BJ (cell line): Measurements from ENCODE around the gene GCG. TPM values are rescaled to one million over a fixed set of nuclear protein-coding genes. Genes with fewer than 3 reads are reported as not detected.

Source experiments
- CTCF ChIA-PET: fragments of 350-600 bp; formaldehyde crosslinking; extraction: SDS; loops from one replicate; lab custom pipeline; 2021; ENCODE audit warnings: antibody characterized with exemption, inconsistent platforms; lab: Yijun Ruan, JAX
- POLR2A ChIA-PET: fragments of 300-600 bp; sonication (Branson Sonifier 250); formaldehyde crosslinking; extraction: SDS; loops from one replicate; lab custom pipeline; 2021; ENCODE audit warnings: antibody characterized with exemption; lab: Charles Lee
- DNase-seq: peaks from one replicate; pipeline ENCODE4 v3.0.0-alpha.2; 2011; ENCODE audit warnings: low read depth
- H3K27me3 ChIP-seq: 2 replicates; pipeline ENCODE4 v1.6.0; 2011; ENCODE audit warnings: low read length; ENCODE audit not compliant: control insufficient read depth, insufficient read depth
- H3K36me3 ChIP-seq: 2 replicates; pipeline ENCODE4 v1.5.1; 2011; ENCODE audit warnings: low read length; ENCODE audit not compliant: control insufficient read depth, insufficient read depth
- H3K4me3 ChIP-seq: 2 replicates; pipeline ENCODE4 v1.5.1; 2011; ENCODE audit warnings: low read depth, mild to moderate bottlenecking, control low read depth, low read length
- CTCF ChIP-seq: IDR thresholded peaks from 2 replicates; pipeline ENCODE4 v1.5.1; 2011; ENCODE audit warnings: low read depth, mild to moderate bottlenecking, control low read depth, inconsistent platforms, low read length, moderate library complexity; ENCODE audit not compliant: insufficient read depth
- polyA plus RNA-seq: library from polyadenylated mRNA; depleted of rRNA; stranded (reverse); fragments of >200 nt; gene quantifications from 2 replicates; pipeline ENCODE4 v1.2.3, GENCODE V29; 2011; rRNA removed

GCG gene
- polyA plus RNA-seq, 1 experiment = not detected

- CTCF ChIA-PET = no interaction called here
These were observed 51.5 kb downstream of the GCG start for GRCh38 chr2:162100579-162100978.

GRCh38 chr2:162099836-162100235, 52.2 kb downstream of the GCG start:
- CTCF ChIA-PET = no interaction called here
- no peaks in the 10 kb centered on the region for H3K27me3 ChIP-seq
- no peak for TF ChIP-seq CTCF
- POLR2A ChIA-PET = no interaction called here
- no peak for DNase-seq
- no peaks in the 10 kb centered on the region for H3K36me3 ChIP-seq
- H3K4me3 ChIP-seq = no peak overlapping the region

More at GRCh38 chr2:162100579-162100978, 51.5 kb downstream of the GCG start:
- TF ChIP-seq CTCF = no peak
- POLR2A ChIA-PET = no interaction called here
- Histone ChIP-seq H3K36me3 (no peaks in the 10 kb centered on the region), H3K4me3 (no peak overlapping the region), H3K27me3 (no peaks in the 10 kb centered on the region)
- no peak for DNase-seq

Other genes starting within 250 kb of the GCG start
- gene DPP4, start 78.0 kb downstream of the GCG start, polyA plus RNA-seq = 10.3 and 22.3 TPM in 2 replicates
- gene FAP, start 91.2 kb upstream of the GCG start, polyA plus RNA-seq = 135 and 263 TPM in 2 replicates
- 0.47 and 0.96 TPM in 2 replicates for gene IFIH1, start 166.4 kb upstream of the GCG start, polyA plus RNA-seq
- 5.2 and 6.2 TPM in 2 replicates for gene GCA, start 191.9 kb upstream of the GCG start, polyA plus RNA-seq